ENCODE results near the gene RBM38. TPM values are rescaled to one million over a fixed set of nuclear protein-coding genes. Genes with fewer than 3 reads are reported as not detected.

RBM38 gene
- total RNA-seq, 4 donors from 2014 or later = 67.6 to 203 (median 139) TPM

DNA sequence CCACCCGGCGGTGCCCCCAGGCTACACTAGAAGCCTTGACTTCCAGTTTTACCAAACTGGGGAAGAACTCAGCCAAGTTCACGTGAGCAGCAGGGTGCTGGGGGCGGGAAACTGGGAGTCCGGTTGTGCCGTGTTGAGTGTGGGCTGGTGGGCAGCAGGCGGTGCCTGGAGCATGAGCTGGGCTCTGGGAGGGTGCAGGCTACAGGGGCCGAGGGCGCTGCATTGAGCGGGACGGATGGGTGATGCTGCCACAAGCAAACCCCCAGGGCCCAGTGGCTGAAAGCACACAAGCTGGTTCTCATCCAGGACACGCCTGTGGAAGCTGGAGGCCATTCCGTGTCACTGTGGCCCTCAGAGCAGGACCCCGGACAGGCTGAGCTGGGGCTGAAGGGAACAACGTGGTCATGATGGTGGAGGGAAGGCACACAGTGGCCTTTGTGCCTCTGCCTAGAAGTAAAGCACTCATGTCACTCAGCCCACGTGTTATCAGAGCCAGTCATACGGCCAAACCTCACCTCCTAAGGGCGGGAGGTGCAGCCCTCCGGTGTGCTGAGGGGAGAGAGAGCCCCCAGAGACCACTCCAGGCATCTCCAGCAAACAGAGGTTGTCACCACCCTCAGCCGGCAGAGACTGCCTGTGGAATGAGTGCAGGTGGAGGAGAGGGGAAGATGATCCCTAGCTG is 29.5 kb downstream of the RBM38 start:
- WGBS = 86% methylated on average over 8 of the region's 20 CpGs
- Histone ChIP-seq H3K4me3 (no peak overlapping the region), H3K9me3 (no peaks in the 10 kb centered on the region), H3K4me1 (peaks cover 0 to 12% (median 3%) of the 10 kb centered on the region in 4 donors), H3K27ac (replicated peaks in 1 of 4) (no peak overlapping the region), H3K27me3 (no peaks in the 10 kb centered on the region), H3K36me3 (no peaks in the 10 kb centered on the region)
- TF ChIP-seq POLR2A (IDR thresholded peaks at IDR 0.05; ENCODE audit: low read depth) = no peak
- TF ChIP-seq POLR2AphosphoS5 (IDR thresholded peaks at IDR 0.05) = no peak
- intact Hi-C loops (cut with DNase I) = no loop called here
- DNase-seq (ENCODE audit: extremely low spot score) = no peak

DNA sequence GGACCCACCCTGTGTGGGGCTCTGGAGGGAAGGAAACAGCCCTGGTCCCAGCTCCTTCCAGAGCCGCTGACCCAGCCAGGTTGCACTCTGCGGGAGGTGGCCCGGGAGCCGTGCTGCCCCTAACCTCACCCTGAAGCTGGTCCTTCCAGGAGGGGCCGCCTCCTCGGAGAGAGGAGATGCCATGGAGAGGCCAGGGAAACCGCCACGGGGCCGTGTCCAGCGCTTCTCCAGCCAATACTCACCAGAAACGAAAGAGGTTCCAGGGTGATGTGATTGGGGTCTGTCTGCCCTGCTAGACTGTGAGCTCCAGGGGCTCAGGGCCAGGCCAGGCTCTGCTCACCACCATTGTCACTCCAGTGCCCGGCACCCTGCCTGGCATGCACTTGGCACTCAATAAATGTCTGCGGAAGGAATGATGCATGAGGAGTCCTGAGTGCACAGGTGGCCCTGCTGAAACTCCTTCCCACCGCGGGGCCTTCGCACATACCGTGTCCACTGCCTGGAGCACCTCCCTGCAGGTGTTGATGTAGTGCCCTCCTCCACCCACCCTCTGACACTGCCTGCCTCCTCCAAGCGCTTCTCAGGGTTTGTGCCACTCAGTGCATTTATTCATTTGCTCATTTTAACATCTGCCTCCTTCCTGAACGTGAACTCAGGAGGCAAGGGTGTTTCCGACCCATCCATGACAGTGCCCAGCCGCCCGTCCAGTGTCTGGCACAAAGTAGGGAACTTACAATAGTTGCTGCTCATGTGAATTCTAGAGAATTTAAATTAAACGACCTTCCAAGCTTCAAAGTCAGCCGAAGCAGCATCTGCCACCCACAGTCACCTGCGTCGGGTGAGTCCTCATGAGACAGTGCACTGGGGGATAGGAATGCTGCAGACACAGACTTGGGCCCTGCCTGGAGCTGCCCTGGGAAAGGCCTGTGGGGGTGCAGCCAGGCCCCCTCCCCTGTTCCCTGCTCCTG is 30.3 kb downstream of the RBM38 start:
- DNase-seq (ENCODE audit: extremely low spot score) = no peak
- Histone ChIP-seq H3K36me3 (no peaks in the 10 kb centered on the region), H3K27me3 (no peaks in the 10 kb centered on the region), H3K9me3 (no peaks in the 10 kb centered on the region), H3K4me1 (peaks cover 0 to 11% (median 3%) of the 10 kb centered on the region in 4 donors), H3K4me3 (no peak overlapping the region), H3K27ac (replicated peaks in 1 of 4) (no peak overlapping the region)
- no peak for TF ChIP-seq POLR2A (IDR thresholded peaks at IDR 0.05; ENCODE audit: low read depth)
- TF ChIP-seq, protein P1, sequence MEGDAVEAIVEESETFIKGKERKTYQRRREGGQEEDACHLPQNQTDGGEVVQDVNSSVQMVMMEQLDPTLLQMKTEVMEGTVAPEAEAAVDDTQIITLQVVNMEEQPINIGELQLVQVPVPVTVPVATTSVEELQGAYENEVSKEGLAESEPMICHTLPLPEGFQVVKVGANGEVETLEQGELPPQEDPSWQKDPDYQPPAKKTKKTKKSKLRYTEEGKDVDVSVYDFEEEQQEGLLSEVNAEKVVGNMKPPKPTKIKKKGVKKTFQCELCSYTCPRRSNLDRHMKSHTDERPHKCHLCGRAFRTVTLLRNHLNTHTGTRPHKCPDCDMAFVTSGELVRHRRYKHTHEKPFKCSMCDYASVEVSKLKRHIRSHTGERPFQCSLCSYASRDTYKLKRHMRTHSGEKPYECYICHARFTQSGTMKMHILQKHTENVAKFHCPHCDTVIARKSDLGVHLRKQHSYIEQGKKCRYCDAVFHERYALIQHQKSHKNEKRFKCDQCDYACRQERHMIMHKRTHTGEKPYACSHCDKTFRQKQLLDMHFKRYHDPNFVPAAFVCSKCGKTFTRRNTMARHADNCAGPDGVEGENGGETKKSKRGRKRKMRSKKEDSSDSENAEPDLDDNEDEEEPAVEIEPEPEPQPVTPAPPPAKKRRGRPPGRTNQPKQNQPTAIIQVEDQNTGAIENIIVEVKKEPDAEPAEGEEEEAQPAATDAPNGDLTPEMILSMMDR (IDR thresholded peaks at IDR 0.05) = no peak
- intact Hi-C loops (cut with DNase I) = no loop called here
- 84% methylated on average over 20 of the region's 26 CpGs for WGBS

DNA sequence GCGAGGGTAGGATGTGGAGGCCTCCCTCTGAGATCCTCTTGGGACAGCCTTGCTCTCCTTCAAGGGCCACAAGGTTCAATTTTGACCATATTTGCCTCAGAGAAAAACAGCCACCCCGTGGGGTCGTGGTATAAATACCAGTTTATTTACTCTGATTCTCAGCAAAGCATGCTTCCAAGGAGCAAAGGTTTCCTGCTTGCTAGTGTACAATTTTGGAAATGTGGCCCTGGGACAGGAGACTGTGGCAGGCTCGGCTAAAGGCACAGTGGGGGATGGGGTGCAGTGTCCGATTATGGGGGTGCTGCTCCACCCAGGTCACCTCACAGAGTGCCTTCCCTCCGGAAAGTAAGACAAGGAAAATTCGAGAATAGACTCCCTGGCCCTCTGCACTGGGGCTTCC is 31.1 kb downstream of the RBM38 start:
- Histone ChIP-seq H3K4me3 (no peak overlapping the region), H3K36me3 (no peaks in the 10 kb centered on the region), H3K27me3 (no peaks in the 10 kb centered on the region), H3K4me1 (peaks cover 0 to 11% (median 3%) of the 10 kb centered on the region in 4 donors), H3K9me3 (no peaks in the 10 kb centered on the region), H3K27ac (replicated peaks in 1 of 4) (no peak overlapping the region)
- 61% methylated on average over 7 of the region's 7 CpGs for WGBS
- TF ChIP-seq EP300 (IDR thresholded peaks at IDR 0.05) (no peak), POLR2AphosphoS5 (IDR thresholded peaks at IDR 0.05) (no peak), POLR2A (IDR thresholded peaks at IDR 0.05; ENCODE audit: low read depth) (no peak)
- TF ChIP-seq, protein P1 (IDR thresholded peaks at IDR 0.05) = no peak
- DNase-seq (ENCODE audit: extremely low spot score) = no peak
- intact Hi-C loops (cut with DNase I) = no loop called here

DNA sequence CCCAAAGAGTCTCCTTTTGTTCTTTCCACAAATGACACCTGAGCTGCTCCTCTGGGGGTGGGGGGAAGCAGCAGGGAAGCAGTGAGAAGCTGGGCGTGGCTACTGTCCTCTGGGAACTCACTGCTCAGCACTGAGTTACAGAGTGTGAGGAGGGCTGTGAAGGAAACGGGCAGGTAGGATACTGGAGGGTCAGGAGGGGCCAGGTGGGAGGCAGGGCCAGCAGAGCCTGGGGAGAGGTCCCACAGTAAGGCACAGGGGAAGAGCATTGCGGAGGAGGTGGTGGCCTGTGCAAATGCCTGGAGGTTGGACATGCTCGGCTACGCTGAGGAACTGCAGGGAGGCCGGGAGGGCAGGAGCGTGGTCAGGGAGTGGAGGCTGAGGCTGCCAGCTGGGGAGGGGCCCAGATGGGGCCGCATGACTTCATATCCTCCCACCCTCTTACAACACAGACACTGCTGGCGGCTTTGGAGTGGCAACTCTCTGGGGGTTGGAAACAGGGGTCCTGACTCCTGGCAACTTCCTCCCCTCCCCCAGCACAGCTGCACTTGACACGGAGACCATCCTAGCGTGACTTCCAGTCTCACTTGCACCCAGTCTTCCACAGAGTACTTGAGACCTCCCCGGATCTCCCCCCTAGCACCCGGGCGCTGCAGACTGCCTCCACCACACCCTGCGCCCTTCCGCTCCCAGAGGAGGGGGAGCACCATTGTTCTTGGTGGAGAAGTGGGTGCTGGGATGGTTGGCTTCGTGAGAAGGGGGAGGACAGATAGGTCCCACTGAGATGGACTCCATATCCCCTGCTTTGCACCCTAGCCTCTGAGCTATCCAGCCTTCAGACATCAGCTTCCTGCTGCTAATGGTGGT is 34.2 kb downstream of the RBM38 start:
- Histone ChIP-seq H3K27ac (replicated peaks in 1 of 4) (no peak overlapping the region), H3K27me3 (no peaks in the 10 kb centered on the region), H3K36me3 (no peaks in the 10 kb centered on the region), H3K9me3 (no peaks in the 10 kb centered on the region), H3K4me3 (no peak overlapping the region), H3K4me1 (peaks cover 0 to 7% (median 5%) of the 10 kb centered on the region in 4 donors)
- 77% methylated on average over 17 of the region's 17 CpGs for WGBS
- TF ChIP-seq POLR2AphosphoS5 (IDR thresholded peaks at IDR 0.05) (no peak), POLR2A (IDR thresholded peaks at IDR 0.05; ENCODE audit: low read depth) (no peak), EP300 (IDR thresholded peaks at IDR 0.05) (no peak)
- TF ChIP-seq, protein P1 (IDR thresholded peaks at IDR 0.05) = no peak
- DNase-seq (ENCODE audit: extremely low spot score) = no peak
- intact Hi-C loops (cut with DNase I) = no loop called here

Measured in esophagus muscularis mucosa (tissue), 4 donors.